ENCODE results near the gene AK5. TPM values are rescaled to one million over a fixed set of nuclear protein-coding genes. Genes with fewer than 3 reads are reported as not detected.

AK5 gene
- total and polyA plus RNA-seq, 8 donors, result 0.11 to 0.87 (median 0.28) TPM; not detected in 1

GRCh38 chr1:77342745-77343144, 60.9 kb downstream of the AK5 start:
- intact Hi-C loops (cut with DNase I), result no loop called here
- DNase-seq, result no peak
- H3K36me3 ChIP-seq, result no peaks in the 10 kb centered on the region
- no peaks in the 10 kb centered on the region for H3K27me3 ChIP-seq
- no peak overlapping the region for H3K27ac ChIP-seq
- FAIRE-seq, result no peak
- no peaks in the 10 kb centered on the region for H3K4me1 ChIP-seq
- ATAC-seq, result no peak
- no peak for TF ChIP-seq CTCF (IDR thresholded peaks at IDR 0.05)
- no peak overlapping the region for H3K4me3 ChIP-seq
- no peaks in the 10 kb centered on the region for H3K9me3 ChIP-seq

GRCh38 chr1:77347646-77348045, 65.8 kb downstream of the AK5 start:
- FAIRE-seq, result no peak
- H3K36me3 ChIP-seq, result no peaks in the 10 kb centered on the region
- DNase-seq, result no peak
- H3K4me3 ChIP-seq, result no peak overlapping the region
- no peak for TF ChIP-seq CTCF (IDR thresholded peaks at IDR 0.05)
- H3K9me3 ChIP-seq, result no peaks in the 10 kb centered on the region
- no peak overlapping the region for H3K27ac ChIP-seq
- no peaks in the 10 kb centered on the region for H3K27me3 ChIP-seq
- intact Hi-C loops (cut with DNase I), result no loop called here
- no peaks in the 10 kb centered on the region for H3K4me1 ChIP-seq
- 38 to 46% methylated on average over 6 of the region's 6 CpGs for WGBS, 2 donors
- no peak for ATAC-seq

- intact Hi-C loops (cut with DNase I), result no loop called here
- Histone ChIP-seq H3K9me3 (no peaks in the 10 kb centered on the region), H3K36me3 (no peaks in the 10 kb centered on the region), H3K27ac (no peak overlapping the region), H3K27me3 (no peaks in the 10 kb centered on the region), H3K4me3 (no peak overlapping the region), H3K4me1 (no peaks in the 10 kb centered on the region)
- no peak for ATAC-seq
- no peak for TF ChIP-seq CTCF (IDR thresholded peaks at IDR 0.05)
- FAIRE-seq, result no peak
- no peak for DNase-seq
These were observed 66.7 kb downstream of the AK5 start for GRCh38 chr1:77348549-77348948.

- no peaks in the 10 kb centered on the region for H3K36me3 ChIP-seq
- FAIRE-seq, result no peak
These were observed 67.5 kb downstream of the AK5 start for GRCh38 chr1:77349275-77349674.

More at GRCh38 chr1:77349275-77349674, 67.5 kb downstream of the AK5 start:
- H3K4me1 ChIP-seq, result no peaks in the 10 kb centered on the region
- WGBS, 2 donors, result 42 to 44% methylated on average over 2 of the region's 2 CpGs
- DNase-seq (no peak), ATAC-seq (no peak)
- H3K4me3 ChIP-seq, result no peak overlapping the region
- intact Hi-C loops (cut with DNase I), result no loop called here
- H3K27me3 ChIP-seq, result no peaks in the 10 kb centered on the region
- TF ChIP-seq CTCF (IDR thresholded peaks at IDR 0.05), result no peak
- no peaks in the 10 kb centered on the region for H3K9me3 ChIP-seq
- H3K27ac ChIP-seq, result no peak overlapping the region

Data from pancreas (tissue), 10 donors.